A549 (cell line): ENCODE measurements around the gene STARD9. TPM values are rescaled to one million over a fixed set of nuclear protein-coding genes. Genes with fewer than 3 reads are reported as not detected.

Source experiments
- ATAC-seq, 2 experiments: fragments of 200-7000 bp in 1 of 2; fragments of >200 bp in 1 of 2; cut with Nextera tagmentation in 1 of 2; cut with Tn5 transposase in 1 of 2; 3 replicates each; pipeline versions ENCODE4 v1.8.0 to v1.9.1; 2018 to 2020; ENCODE audit warnings: mild to moderate bottlenecking in 1 of 2, moderate library complexity in 1 of 2
- CTCF ChIA-PET: fragments of 300-600 bp; sonication (Branson Sonifier 250); formaldehyde crosslinking; extraction: SDS; loops from one replicate; lab custom pipeline; 2021; ENCODE audit warnings: antibody characterized with exemption, inconsistent platforms; lab: Yijun Ruan, JAX
- POLR2A ChIA-PET: fragments of 350-600 bp; formaldehyde crosslinking; extraction: SDS; loops from one replicate; lab custom pipeline; 2021; ENCODE audit warnings: antibody characterized with exemption, inconsistent platforms; lab: Yijun Ruan, JAX
- DNase-seq, 2 experiments: peaks; one replicate each; pipeline versions ENCODE4 v3.0.0 to v3.0.0-alpha.2; 2011 to 2016; ENCODE audit warnings: low read depth in 1 of 2, low spot score in 1 of 2
- FAIRE-seq: peaks from 2 replicates; lab custom pipeline; 2011; peaks lifted over from hg19 to GRCh38; lab: Jason Lieb, UNC
- H3K27ac ChIP-seq, 2 experiments: fragments of >200 bp; sonication (Bioruptor Twin); formaldehyde crosslinking; 3 replicates each; pipeline ENCODE4 v1.5.1; 2016 to 2017
- H3K4me1 ChIP-seq: fragments of >200 bp; sonication (Bioruptor Twin); formaldehyde crosslinking; 3 replicates; pipeline ENCODE4 v1.6.1; 2016
- H3K4me2 ChIP-seq: fragments of >200 bp; sonication (Bioruptor Twin); formaldehyde crosslinking; 3 replicates; pipeline ENCODE4 v1.6.1; 2016
- H3K4me3 ChIP-seq: fragments of >200 bp; sonication (Bioruptor Twin); formaldehyde crosslinking; 3 replicates; pipeline ENCODE4 v1.5.1; 2016
- H3K9me3 ChIP-seq: fragments of >200 bp; sonication (Bioruptor Twin); formaldehyde crosslinking; 3 replicates; pipeline ENCODE4 v1.6.1; 2016
- CBX2 ChIP-seq: fragments of 200-600 bp; sonication (generic); IDR thresholded peaks from 2 replicates; pipeline ENCODE4 v1.6.1; 2016; ENCODE audit warnings: low read depth, mild to moderate bottlenecking, borderline replicate concordance
- CBX8 ChIP-seq: fragments of 200-600 bp; sonication (generic); IDR thresholded peaks from 2 replicates; pipeline ENCODE4 v1.6.1; 2016
- CTCF ChIP-seq: fragments of >200 bp; sonication (Bioruptor Twin); formaldehyde crosslinking; IDR thresholded peaks from 3 replicates; pipeline ENCODE4 v1.5.1; 2016
- ELK1 ChIP-seq: fragments of 150-350 bp; IDR thresholded peaks from 2 replicates; pipeline ENCODE4 v1.6.1; 2014; ENCODE audit warnings: low read depth, mild to moderate bottlenecking, low read length
- ESRRA ChIP-seq: fragments of 150-350 bp; IDR thresholded peaks from 2 replicates; pipeline ENCODE4 v1.6.1; 2014; ENCODE audit warnings: mild to moderate bottlenecking, low read length, borderline replicate concordance
- FOXS1 ChIP-seq: fragments of 250-450 bp; sonication (Bioruptor Pico); IDR thresholded peaks from 2 replicates; pipeline ENCODE4 v1.5.0; 2020; ENCODE audit warnings: mild to moderate bottlenecking, moderate library complexity
- JUN ChIP-seq, 2 experiments: fragments of >200 bp; sonication (Bioruptor Twin); formaldehyde crosslinking; IDR thresholded peaks; 2 replicates in 1 of 2; 3 replicates in 1 of 2; pipeline ENCODE4 v1.6.1; 2016 to 2017
- KDM1A ChIP-seq: fragments of 200-600 bp; sonication (generic); IDR thresholded peaks from 2 replicates; pipeline ENCODE4 v1.6.1; 2016; ENCODE audit warnings: low read depth, mild to moderate bottlenecking
- MAFK ChIP-seq: fragments of 450-650 bp; IDR thresholded peaks from 2 replicates; pipeline ENCODE4 v1.6.1; 2014; ENCODE audit not compliant: partially characterized antibody
- MAZ ChIP-seq: fragments of 150-350 bp; IDR thresholded peaks from 2 replicates; pipeline ENCODE4 v1.6.1; 2014; ENCODE audit warnings: antibody characterized with exemption, low read depth, low read length, borderline replicate concordance
- NPAS2 ChIP-seq: fragments of 250-450 bp; sonication (Bioruptor Pico); IDR thresholded peaks from 2 replicates; pipeline ENCODE4 v1.8.0; 2022; ENCODE audit warnings: mild to moderate bottlenecking, moderate library complexity, borderline replicate concordance
- PHF8 ChIP-seq: fragments of 200-600 bp; sonication (generic); IDR thresholded peaks from 2 replicates; pipeline ENCODE4 v1.6.1; 2016; ENCODE audit warnings: low read depth, mild to moderate bottlenecking, antibody characterized with exemption, moderate library complexity, borderline replicate concordance
- RARB ChIP-seq: fragments of 250-450 bp; sonication (Bioruptor Pico); IDR thresholded peaks from 2 replicates; pipeline ENCODE4 v1.8.0; 2021; ENCODE audit warnings: mild to moderate bottlenecking, moderate library complexity
- RCOR1 ChIP-seq: fragments of 150-350 bp; IDR thresholded peaks from 2 replicates; pipeline ENCODE4 v1.6.1; 2014; ENCODE audit warnings: antibody characterized with exemption, low read length, low read depth
- REST ChIP-seq: fragments of 200-600 bp; sonication (generic); IDR thresholded peaks from 2 replicates; pipeline ENCODE4 v1.6.1; 2016; ENCODE audit warnings: antibody characterized with exemption, mild to moderate bottlenecking, moderate library complexity
- RFX5 ChIP-seq: fragments of 450-650 bp; IDR thresholded peaks from 2 replicates; pipeline ENCODE4 v1.7.1; 2014; ENCODE audit warnings: antibody characterized with exemption, mild to moderate bottlenecking, moderate library complexity
- TFCP2L1 ChIP-seq: fragments of 250-450 bp; sonication (Bioruptor Pico); IDR thresholded peaks from 2 replicates; pipeline ENCODE4 v1.5.0; 2021; ENCODE audit warnings: mild to moderate bottlenecking
- TP53 ChIP-seq: fragments of 250-450 bp; sonication (Bioruptor Pico); IDR thresholded peaks from 2 replicates; pipeline ENCODE4 v1.5.0; 2021; ENCODE audit warnings: mild to moderate bottlenecking, moderate library complexity
- USF2 ChIP-seq: fragments of 450-650 bp; IDR thresholded peaks from 2 replicates; pipeline ENCODE4 v1.6.1; 2014; ENCODE audit warnings: antibody characterized with exemption
- ZNF302 ChIP-seq: fragments of 250-450 bp; sonication (Bioruptor Pico); IDR thresholded peaks from 2 replicates; pipeline ENCODE4 v1.9.0; 2021; ENCODE audit warnings: inconsistent platforms, mild to moderate bottlenecking, moderate library complexity
- WGBS: methylation state at CpG from one replicate; pipeline ENCODE4 v1.1.6; 2017; ENCODE audit errors: missing lambda C conversion rate; 5-methylcytosine and 5-hydroxymethylcytosine counted together
- polyA plus RNA-seq, 4 experiments: library from polyadenylated mRNA; depleted of rRNA in 3 of 4; stranded (reverse); fragments of >200 nt; fragmentation: RNase III in 1 of 4; extraction: RNeasy Plus Mini Kit Qiagen cat#74134 plus additional on column Dnase treatment in 1 of 4; gene quantifications; 2 replicates in 3 of 4; 3 replicates in 1 of 4; pipeline ENCODE4 v1.2.3, GENCODE V29; 2011 to 2017

Gene STARD9
- polyA plus RNA-seq, 2 of the 4 experiments (the other 2 are of a cell fraction), result 1.2 TPM

GRCh38 chr15:42544853-42545629 is 30.4 kb upstream of the STARD9 start:
- no peak for DNase-seq
- ChIA-PET POLR2A (no interaction called here), CTCF (no interaction called here)
- Histone ChIP-seq H3K4me2 (no peak overlapping the region), H3K4me3 (no peak overlapping the region), H3K9me3 (no peaks in the 10 kb centered on the region), H3K27ac (no peak overlapping the region), H3K4me1 (peaks cover 12% of the 10 kb centered on the region; the same call in 2 of the 3 replicates)
- FAIRE-seq, result no peak
- no peak for ATAC-seq
- TF ChIP-seq FOXS1 (no peak), CBX2 (no peak), RFX5 (no peak), JUN (IDR thresholded peaks at IDR 0.05) (no peak), USF2 (no peak), CBX8 (no peak), ZNF302 (CRISPR knock-in tag) (no peak), ELK1 (no peak), CTCF (no peak), MAFK (no peak), TFCP2L1 (CRISPR knock-in tag) (no peak), PHF8 (no peak), REST (no peak), RARB (CRISPR knock-in tag) (no peak), KDM1A (no peak), NPAS2 (CRISPR knock-in tag) (no peak), ESRRA (no peak), RCOR1 (no peak), TP53 (CRISPR knock-in tag) (no peak), MAZ (no peak)
- 96% methylated on average over 4 of the region's 4 CpGs for WGBS
